HEK293T (cell line): ENCODE results near the gene SKAP1.

Experiments
- CTCF ChIA-PET: fragments of 350-600 bp; formaldehyde crosslinking; extraction: SDS; loops from one replicate; lab custom pipeline; 2021; ENCODE audit warnings: antibody characterized with exemption, inconsistent platforms; lab: Yijun Ruan, JAX
- POLR2A ChIA-PET: fragments of 350-600 bp; formaldehyde crosslinking; extraction: SDS; loops from one replicate; lab custom pipeline; 2020; ENCODE audit warnings: antibody characterized with exemption, inconsistent platforms; lab: Yijun Ruan, JAX
- DNase-seq: peaks from one replicate; pipeline ENCODE4 v3.0.0; 2012; ENCODE audit warnings: mixed read lengths; ENCODE audit errors: extremely low spot score
- ARNT ChIP-seq: fragments of 450-650 bp; IDR thresholded peaks from 2 replicates; pipeline ENCODE4 v1.6.1; 2017; ENCODE audit warnings: mild to moderate bottlenecking
- BHLHE40 ChIP-seq: fragments of 450-650 bp; IDR thresholded peaks from 2 replicates; pipeline ENCODE4 v1.6.1; 2016; ENCODE audit warnings: mild to moderate bottlenecking, moderate library complexity, borderline replicate concordance
- CTBP1 ChIP-seq: fragments of 450-650 bp; IDR thresholded peaks from 2 replicates; pipeline ENCODE4 v1.6.1; 2016; ENCODE audit warnings: borderline replicate concordance
- ELF4 ChIP-seq: fragments of 450-650 bp; IDR thresholded peaks from 2 replicates; pipeline ENCODE4 v1.6.1; 2017; ENCODE audit warnings: antibody characterized with exemption
- FOXK2 ChIP-seq: fragments of 450-650 bp; IDR thresholded peaks from 2 replicates; pipeline ENCODE4 v1.6.1; 2016; ENCODE audit warnings: mild to moderate bottlenecking
- FOXM1 ChIP-seq: fragments of 450-650 bp; IDR thresholded peaks from 2 replicates; pipeline ENCODE4 v1.6.1; 2017; ENCODE audit warnings: mild to moderate bottlenecking, borderline replicate concordance
- HDGF ChIP-seq: fragments of 450-650 bp; IDR thresholded peaks from 2 replicates; pipeline ENCODE4 v1.6.1; 2017; ENCODE audit warnings: antibody characterized with exemption, borderline replicate concordance
- L3MBTL2 ChIP-seq: fragments of 450-650 bp; conservative IDR thresholded peaks from 2 replicates; pipeline ENCODE4 v1.6.1; 2016; ENCODE audit warnings: mild to moderate bottlenecking
- LEF1 ChIP-seq: fragments of 450-650 bp; IDR thresholded peaks from 2 replicates; pipeline ENCODE4 v1.6.1; 2017; ENCODE audit warnings: mild to moderate bottlenecking, borderline replicate concordance
- NFRKB ChIP-seq: fragments of 450-650 bp; IDR thresholded peaks from 2 replicates; pipeline ENCODE4 v1.6.1; 2016; ENCODE audit warnings: mild to moderate bottlenecking, moderate library complexity
- PKNOX1 ChIP-seq: fragments of 450-650 bp; IDR thresholded peaks from 2 replicates; pipeline ENCODE4 v1.6.1; 2016
- SP1 ChIP-seq: fragments of 450-650 bp; IDR thresholded peaks from 2 replicates; pipeline ENCODE4 v1.6.1; 2017
- SUZ12 ChIP-seq: fragments of 450-650 bp; IDR thresholded peaks from 2 replicates; pipeline ENCODE4 v1.6.1; 2016; ENCODE audit warnings: mild to moderate bottlenecking
- TARDBP ChIP-seq: fragments of 450-650 bp; IDR thresholded peaks from 2 replicates; pipeline ENCODE4 v1.6.1; 2016
- ZNF384 ChIP-seq: fragments of 450-650 bp; IDR thresholded peaks from 2 replicates; pipeline ENCODE4 v1.6.1; 2016

SKAP1 gene

GRCh38 chr17:48465884-48466283 lies 35.9 kb upstream of the SKAP1 start:
- CTCF ChIA-PET, result interaction anchor here (1.0 to 2.3 kb wide), 2 partner anchors 9 to 13 kb away, joined by 4 to 9 read pairs; no protein-coding TSS in a partner anchor
- POLR2A ChIA-PET, result no interaction called here
- no peak for DNase-seq
- no peak for TF ChIP-seq NFRKB
- no peak for TF ChIP-seq SP1
- no peak for TF ChIP-seq ARNT
- no peak for TF ChIP-seq SUZ12
- TF ChIP-seq ELF4, result no peak

- TF ChIP-seq NFRKB (no peak), ZNF384 (no peak)
- no peak for DNase-seq
- ChIA-PET CTCF (no interaction called here), POLR2A (no interaction called here)
Observed at GRCh38 chr17:48463526-48463925, 33.5 kb upstream of the SKAP1 start.

GRCh38 chr17:48462946-48463345 lies 32.9 kb upstream of the SKAP1 start:
- CTCF ChIA-PET, result no interaction called here
- POLR2A ChIA-PET, result interaction anchor here (0.8 to 1.0 kb wide), 2 partner anchors 10 to 76 kb away, joined by 3 read pairs; no protein-coding TSS in a partner anchor
- no peak for DNase-seq
- TF ChIP-seq HDGF (no peak), CTBP1 (no peak)

GRCh38 chr17:48460052-48460451 lies 30.0 kb upstream of the SKAP1 start:
- TF ChIP-seq SUZ12, result no peak
- no peak for TF ChIP-seq FOXK2
- TF ChIP-seq HDGF, result no peak
- TF ChIP-seq FOXM1, result no peak
- ChIA-PET POLR2A (no interaction called here), CTCF (no interaction called here)
- no peak for DNase-seq

- DNase-seq, result no peak
- ChIA-PET CTCF (interaction anchor here (0.6 kb wide), 1 partner anchor 24 kb away, joined by 8 read pairs; no protein-coding TSS in a partner anchor), POLR2A (interaction anchor here (0.7 kb wide), 1 partner anchor 128 kb away, joined by 3 read pairs; no protein-coding TSS in a partner anchor)
- TF ChIP-seq NFRKB, result no peak
- no peak for TF ChIP-seq L3MBTL2
- TF ChIP-seq LEF1, result no peak
- TF ChIP-seq CTBP1, result no peak
- TF ChIP-seq PKNOX1, result no peak
- TF ChIP-seq SP1, result no peak
- TF ChIP-seq ELF4, result no peak
- TF ChIP-seq FOXM1, result no peak
- no peak for TF ChIP-seq ZNF384
- TF ChIP-seq TARDBP, result no peak
Observed at GRCh38 chr17:48459070-48459844, 29.2 kb upstream of the SKAP1 start.

GRCh38 chr17:48457080-48457836 lies 27.2 kb upstream of the SKAP1 start:
- peak; percentile 89 for DNase-seq
- TF ChIP-seq FOXM1 (no peak), L3MBTL2 (no peak; the same call in 1 of the 2 replicates), ARNT (no peak), ZNF384 (no peak), PKNOX1 (no peak), HDGF (no peak)
- POLR2A ChIA-PET, result no interaction called here
- CTCF ChIA-PET, result interaction anchor here (0.6 to 1.9 kb wide), 8 partner anchors 9 to 294 kb away, joined by 3 to 9 read pairs (median 3); no protein-coding TSS in a partner anchor

GRCh38 chr17:48456589-48456988 lies 26.6 kb upstream of the SKAP1 start:
- no peak for DNase-seq
- TF ChIP-seq HDGF, result no peak
- TF ChIP-seq SP1, result no peak
- no peak for TF ChIP-seq FOXM1
- no peak for TF ChIP-seq LEF1
- no peak for TF ChIP-seq L3MBTL2
- TF ChIP-seq ZNF384, result no peak
- no peak for TF ChIP-seq TARDBP
- no peak for TF ChIP-seq NFRKB
- TF ChIP-seq BHLHE40, result no peak
- TF ChIP-seq CTBP1, result no peak
- ChIA-PET POLR2A (no interaction called here), CTCF (interaction anchor here (0.6 to 1.9 kb wide), 5 partner anchors 9 to 42 kb away, joined by 3 to 9 read pairs (median 3); no protein-coding TSS in a partner anchor)
